GM18502 (cell line): ENCODE results near the gene ZFYVE9.
"Not testable (repeated sequence)": the region's sequence is repeated elsewhere in the genome, so short reads cannot be mapped to it uniquely, and the experiment has no call there.

ENCODE experiments used
- ATAC-seq: cut with Tn5 transposase; IDR thresholded peaks from one replicate; pipeline ENCODE4 v1.9.1; 2021; ENCODE audit warnings: mild to moderate bottlenecking; ENCODE audit not compliant: unreplicated experiment, poor library complexity

The ZFYVE9 gene

GRCh38 chr1:52190500-52191252 is 48.8 kb downstream of the ZFYVE9 start:
- ATAC-seq: no peak

GRCh38 chr1:52191395-52191965 is 49.6 kb downstream of the ZFYVE9 start:
- no peak for ATAC-seq

GRCh38 chr1:52192024-52192423 is 50.1 kb downstream of the ZFYVE9 start:
- no peak for ATAC-seq

GRCh38 chr1:52192436-52192835 is 50.5 kb downstream of the ZFYVE9 start:
- ATAC-seq: no peak

GRCh38 chr1:52193985-52194384 is 52.1 kb downstream of the ZFYVE9 start:
- ATAC-seq: no peak

- ATAC-seq: no peak
These were observed 53.3 kb downstream of the ZFYVE9 start for GRCh38 chr1:52195161-52195560.

DNA sequence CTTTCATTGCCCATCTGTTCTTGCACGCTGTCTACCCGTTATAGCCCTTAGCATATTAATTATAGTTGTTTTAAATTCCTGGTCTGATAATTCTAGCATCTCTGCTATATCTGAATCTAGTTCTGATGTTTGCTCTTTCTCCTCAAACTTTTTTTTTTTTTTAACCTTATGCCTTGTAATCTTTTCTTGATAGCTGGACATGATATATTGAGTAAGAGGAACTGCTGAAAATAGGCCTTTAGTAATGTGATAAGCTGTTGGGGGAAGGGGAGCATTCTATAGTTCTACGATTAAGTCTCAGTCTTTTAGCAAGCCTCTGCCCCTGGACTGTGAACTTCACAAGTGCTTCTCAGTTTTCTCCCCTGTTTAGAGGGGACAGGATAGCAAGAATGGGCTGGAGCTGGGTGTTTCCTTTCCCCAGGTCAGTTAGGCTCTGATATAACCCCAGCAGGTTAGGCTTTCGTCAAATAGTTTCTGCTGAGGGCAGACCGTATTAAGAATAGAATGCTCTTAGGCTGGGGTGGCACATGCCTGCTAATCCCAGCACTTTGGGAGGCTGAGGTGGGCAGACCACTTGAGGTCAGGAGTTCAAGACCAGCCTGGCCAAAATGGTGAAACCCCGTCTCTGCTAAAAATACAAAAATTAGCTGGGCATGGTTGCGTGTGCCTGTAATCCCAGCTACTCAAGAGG is 62.2 kb downstream of the ZFYVE9 start:
- ATAC-seq: no peak

DNA sequence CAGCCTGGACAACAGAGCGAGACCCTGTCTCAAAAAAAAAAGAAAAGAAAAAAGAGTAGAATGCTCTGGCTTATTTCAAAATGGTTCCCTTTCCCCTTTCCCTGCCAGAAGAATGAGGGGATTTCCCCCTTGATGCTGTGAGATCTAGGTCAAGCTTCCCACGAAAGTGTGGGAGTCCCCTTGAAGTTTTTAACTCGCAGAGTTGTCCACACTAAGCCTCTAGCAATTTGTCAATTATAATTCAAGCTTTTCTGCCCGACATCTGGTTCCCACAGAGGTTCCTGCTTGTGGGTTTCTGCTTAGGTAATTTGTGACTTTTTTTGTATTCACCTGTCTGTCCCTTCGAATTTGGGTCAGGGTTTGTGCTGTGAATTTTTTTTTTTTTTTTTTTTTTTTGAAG is 62.8 kb downstream of the ZFYVE9 start:
- ATAC-seq: no peak

DNA sequence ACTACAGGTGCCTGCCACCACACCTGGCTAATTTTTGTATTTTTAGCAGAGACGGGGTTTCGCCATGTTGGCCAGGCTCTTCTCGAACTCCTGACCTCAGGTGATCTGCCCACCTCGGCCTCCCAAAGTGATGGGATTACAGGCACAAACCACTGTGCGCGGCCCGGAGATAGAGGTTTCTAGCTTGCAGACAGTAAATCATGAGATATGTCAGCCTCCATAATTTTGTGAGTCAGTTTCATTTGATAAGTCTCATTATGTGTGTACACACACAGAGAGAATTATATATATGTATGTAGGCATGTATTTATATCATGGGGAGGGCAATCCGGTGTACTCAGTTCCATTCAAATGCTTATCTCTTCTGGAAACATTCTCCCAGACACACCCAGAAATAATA is 64.8 kb downstream of the ZFYVE9 start:
- ATAC-seq: not testable (repeated sequence)

- no peak for ATAC-seq
These were observed 67.5 kb downstream of the ZFYVE9 start for GRCh38 chr1:52209429-52209828.

- ATAC-seq: no peak
These were observed 68.2 kb downstream of the ZFYVE9 start for GRCh38 chr1:52210044-52210443.

GRCh38 chr1:52216907-52217458 is 75.1 kb downstream of the ZFYVE9 start:
- ATAC-seq: no peak

DNA sequence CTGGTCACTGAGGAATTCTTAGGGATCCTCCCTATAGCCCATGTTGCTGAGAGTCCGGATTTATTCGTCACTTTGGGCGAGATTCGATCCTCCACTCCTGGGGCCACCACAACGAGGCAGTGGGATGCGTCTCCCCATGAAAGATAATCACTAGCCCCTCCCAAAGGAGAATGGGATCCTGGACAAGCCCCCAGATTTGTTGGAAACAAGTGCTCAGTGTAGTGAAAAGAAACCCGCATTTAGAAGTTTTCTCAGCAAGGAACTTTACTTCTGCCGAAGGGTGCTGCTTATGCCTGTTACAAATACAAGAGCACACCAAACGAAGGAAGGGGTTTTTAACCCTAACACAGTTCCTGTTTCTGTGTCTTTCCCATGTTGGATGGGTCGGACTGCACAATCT is 83.3 kb downstream of the ZFYVE9 start:
- ATAC-seq: no peak

GRCh38 chr1:52229494-52229893 is 87.6 kb downstream of the ZFYVE9 start:
- no peak for ATAC-seq

- no peak for ATAC-seq
These were observed 91.6 kb downstream of the ZFYVE9 start for GRCh38 chr1:52233463-52233862.

- ATAC-seq: no peak
These were observed 92.1 kb downstream of the ZFYVE9 start for GRCh38 chr1:52234014-52234413.

DNA sequence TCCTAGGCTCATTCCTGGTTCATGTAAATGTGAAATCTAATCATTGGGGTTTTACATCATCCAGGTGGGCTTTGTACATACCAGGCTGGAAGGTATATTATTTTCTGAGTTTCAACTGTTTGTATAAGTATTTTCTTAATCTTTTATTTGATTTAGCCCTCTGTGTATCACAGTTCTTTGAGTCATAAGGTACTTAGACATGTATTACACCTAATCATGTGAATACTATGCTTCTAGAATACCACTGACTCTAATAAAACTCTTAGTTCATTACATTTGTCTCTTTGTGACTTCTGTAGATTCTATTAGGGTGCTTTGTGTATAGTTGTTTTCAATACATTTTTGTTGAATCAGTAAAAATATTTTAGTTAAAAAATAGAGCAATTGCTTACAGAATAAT is 92.8 kb downstream of the ZFYVE9 start:
- ATAC-seq: no peak

- no peak for ATAC-seq
These were observed 93.8 kb downstream of the ZFYVE9 start for GRCh38 chr1:52235646-52236045.

GRCh38 chr1:52237430-52237829 is 95.5 kb downstream of the ZFYVE9 start:
- no peak for ATAC-seq

- ATAC-seq: no peak
These were observed 96.6 kb downstream of the ZFYVE9 start for GRCh38 chr1:52238474-52238873.
